ENCODE data around the gene ALOX12. TPM values are rescaled to one million over a fixed set of nuclear protein-coding genes. Genes with fewer than 3 reads are reported as not detected.

The ALOX12 gene
- polyA plus RNA-seq, 1 of the 3 experiments (the other 2 are of a cell fraction): not detected

DNA sequence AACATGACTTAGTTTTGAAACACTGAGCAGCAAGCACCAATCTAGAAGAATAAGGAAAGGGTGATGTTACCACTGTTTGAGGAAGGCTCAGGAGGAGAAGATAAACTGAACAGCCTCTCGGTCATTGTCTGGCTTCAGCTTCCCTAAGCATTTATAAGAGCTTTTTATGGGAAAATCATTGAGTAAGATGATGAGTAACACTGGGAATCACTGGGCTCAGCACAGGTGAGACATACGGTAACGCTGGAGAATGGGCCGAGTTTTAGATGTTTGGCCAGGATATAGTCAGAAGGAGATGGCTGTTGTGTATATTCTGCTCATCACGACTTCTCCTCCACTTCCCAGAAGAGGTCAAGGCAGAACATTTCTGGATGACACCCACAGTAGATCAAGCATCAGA lies 42.2 kb upstream of the ALOX12 start:
- H3K9me2 ChIP-seq: no peaks in the 10 kb centered on the region
- H4K20me1 ChIP-seq (ENCODE audit: insufficient read depth): no peaks in the 10 kb centered on the region
- WGBS (ENCODE audit: low lambda C conversion rate): 19% methylated on average over 5 of the region's 5 CpGs
- H3K4me2 ChIP-seq: no peak overlapping the region
- no peak overlapping the region for H2AFZ ChIP-seq (ENCODE audit: low read depth)
- no peaks in the 10 kb centered on the region for H3F3A ChIP-seq (replicated peaks; ENCODE audit: insufficient read depth)
- no peak overlapping the region for H3K27ac ChIP-seq (ENCODE audit: low read depth in 2 of 2, low read length in 1 of 2)
- no peaks in the 10 kb centered on the region for H3K9me3 ChIP-seq
- no peak overlapping the region for H3K9ac ChIP-seq
- no peaks in the 10 kb centered on the region for H3K36me3 ChIP-seq (replicated peaks in 1 of 2; ENCODE audit: control insufficient read depth in 1 of 2, insufficient read depth in 2 of 2, low read length in 1 of 2)
- ChIA-PET CTCF (no interaction called here), POLR2A (no interaction called here)
- DNase-seq: no peak
- TF ChIP-seq RFX5 (IDR thresholded peaks at IDR 0.05; ENCODE audit: low read length) (no peak), JUND (IDR thresholded peaks at IDR 0.05) (no peak), USF1 (IDR thresholded peaks at IDR 0.05; ENCODE audit: borderline replicate concordance, low read depth) (no peak)
- H3K4me1 ChIP-seq (ENCODE audit: control insufficient read depth in 1 of 2, insufficient read depth in 2 of 2, low read depth in 1 of 2, low read length in 1 of 2): no peaks in the 10 kb centered on the region
- peaks cover 9% of the 10 kb centered on the region; the same call in 1 of the 2 replicates for H3K27me3 ChIP-seq (ENCODE audit: insufficient read depth)
- no peak overlapping the region for H3K4me3 ChIP-seq (ENCODE audit: low read depth in 2 of 2, low read length in 1 of 2)
- H3K79me2 ChIP-seq (ENCODE audit: insufficient read depth): no peaks in the 10 kb centered on the region

DNA sequence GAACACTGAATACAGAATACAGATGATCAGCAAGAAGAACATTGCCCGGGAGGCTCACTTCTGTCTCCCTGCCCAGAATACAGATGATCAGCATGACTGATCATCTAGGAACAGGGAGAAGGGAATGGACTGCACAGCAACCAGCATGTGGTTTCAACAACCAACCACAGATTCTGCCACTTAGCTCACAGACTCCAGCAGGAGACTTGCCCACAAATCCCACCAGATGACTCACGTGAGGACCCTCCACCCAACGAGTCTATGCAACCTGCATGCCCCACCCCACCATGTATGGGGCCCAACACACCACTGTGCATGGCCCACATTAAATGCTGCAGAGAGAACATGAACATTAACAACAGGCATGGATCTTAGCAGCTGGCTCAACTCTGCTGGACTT lies 36.1 kb upstream of the ALOX12 start:
- Histone ChIP-seq H3K36me3 (replicated peaks in 1 of 2; ENCODE audit: control insufficient read depth in 1 of 2, insufficient read depth in 2 of 2, low read length in 1 of 2) (no peaks in the 10 kb centered on the region), H3F3A (replicated peaks; ENCODE audit: insufficient read depth) (no peaks in the 10 kb centered on the region), H3K27ac (ENCODE audit: low read depth in 2 of 2, low read length in 1 of 2) (no peak overlapping the region), H3K9ac (no peak overlapping the region), H3K4me2 (no peak overlapping the region), H3K9me2 (no peaks in the 10 kb centered on the region), H3K27me3 (ENCODE audit: insufficient read depth) (no peaks in the 10 kb centered on the region; the same call in 1 of the 2 replicates), H3K4me1 (ENCODE audit: control insufficient read depth in 1 of 2, insufficient read depth in 2 of 2, low read depth in 1 of 2, low read length in 1 of 2) (no peaks in the 10 kb centered on the region), H3K4me3 (ENCODE audit: low read depth in 2 of 2, low read length in 1 of 2) (no peak overlapping the region), H3K79me2 (ENCODE audit: insufficient read depth) (no peaks in the 10 kb centered on the region), H2AFZ (ENCODE audit: low read depth) (no peak overlapping the region), H3K9me3 (no peaks in the 10 kb centered on the region), H4K20me1 (ENCODE audit: insufficient read depth) (no peaks in the 10 kb centered on the region)
- POLR2A ChIA-PET: no interaction called here
- CTCF ChIA-PET: interaction anchor here (1.0 kb wide), 1 partner anchor 46 kb away, joined by 3 read pairs; no protein-coding TSS in a partner anchor
- WGBS (ENCODE audit: low lambda C conversion rate): 23% methylated on average over 3 of the region's 3 CpGs
- no peak for TF ChIP-seq NRF1 (IDR thresholded peaks at IDR 0.05; ENCODE audit: low read depth, low read length)
- TF ChIP-seq GABPA (IDR thresholded peaks at IDR 0.05; ENCODE audit: low read depth): no peak
- TF ChIP-seq TCF12 (IDR thresholded peaks at IDR 0.05): no peak
- TF ChIP-seq TAF1 (IDR thresholded peaks at IDR 0.05; ENCODE audit: borderline replicate concordance, low read depth, low read length): no peak
- no peak for TF ChIP-seq NFIC (IDR thresholded peaks at IDR 0.05; ENCODE audit: borderline replicate concordance)
- TF ChIP-seq MXI1 (IDR thresholded peaks at IDR 0.05; ENCODE audit: low read depth, low read length): no peak
- TF ChIP-seq, protein P1, sequence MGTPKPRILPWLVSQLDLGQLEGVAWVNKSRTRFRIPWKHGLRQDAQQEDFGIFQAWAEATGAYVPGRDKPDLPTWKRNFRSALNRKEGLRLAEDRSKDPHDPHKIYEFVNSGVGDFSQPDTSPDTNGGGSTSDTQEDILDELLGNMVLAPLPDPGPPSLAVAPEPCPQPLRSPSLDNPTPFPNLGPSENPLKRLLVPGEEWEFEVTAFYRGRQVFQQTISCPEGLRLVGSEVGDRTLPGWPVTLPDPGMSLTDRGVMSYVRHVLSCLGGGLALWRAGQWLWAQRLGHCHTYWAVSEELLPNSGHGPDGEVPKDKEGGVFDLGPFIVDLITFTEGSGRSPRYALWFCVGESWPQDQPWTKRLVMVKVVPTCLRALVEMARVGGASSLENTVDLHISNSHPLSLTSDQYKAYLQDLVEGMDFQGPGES (IDR thresholded peaks at IDR 0.05; ENCODE audit: low read depth, low read length): no peak
- TF ChIP-seq USF1 (IDR thresholded peaks at IDR 0.05; ENCODE audit: borderline replicate concordance, low read depth): no peak
- TF ChIP-seq SMC3 (IDR thresholded peaks at IDR 0.05; ENCODE audit: low read depth, low read length): no peak
- no peak for TF ChIP-seq MAX (IDR thresholded peaks at IDR 0.05; ENCODE audit: low read depth)
- TF ChIP-seq, protein P2, sequence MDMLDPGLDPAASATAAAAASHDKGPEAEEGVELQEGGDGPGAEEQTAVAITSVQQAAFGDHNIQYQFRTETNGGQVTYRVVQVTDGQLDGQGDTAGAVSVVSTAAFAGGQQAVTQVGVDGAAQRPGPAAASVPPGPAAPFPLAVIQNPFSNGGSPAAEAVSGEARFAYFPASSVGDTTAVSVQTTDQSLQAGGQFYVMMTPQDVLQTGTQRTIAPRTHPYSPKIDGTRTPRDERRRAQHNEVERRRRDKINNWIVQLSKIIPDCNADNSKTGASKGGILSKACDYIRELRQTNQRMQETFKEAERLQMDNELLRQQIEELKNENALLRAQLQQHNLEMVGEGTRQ (IDR thresholded peaks at IDR 0.05; ENCODE audit: borderline replicate concordance, low read depth, low read length): no peak
- DNase-seq: no peak
